A673 (cell line): ENCODE results near the gene RBM3. TPM values are rescaled to one million over a fixed set of nuclear protein-coding genes. Genes with fewer than 3 reads are reported as not detected.

ENCODE experiments used
- BruUV-seq: library from RNA; stranded (reverse); fragments of 400-500 nt; replicated peaks from 2 replicates; lab custom pipeline; 2021; lab: Mats Ljungman, UMichigan
- CTCF ChIA-PET: fragments of 300-600 bp; sonication (Branson Sonifier 250); formaldehyde crosslinking; loops from one replicate; lab custom pipeline; 2022; ENCODE audit warnings: antibody characterized with exemption; lab: Charles Lee
- POLR2A ChIA-PET: fragments of 300-600 bp; sonication (Branson Sonifier 250); formaldehyde crosslinking; loops from one replicate; lab custom pipeline; 2022; ENCODE audit warnings: antibody characterized with exemption; ENCODE audit not compliant: low non-redundant PET; lab: Charles Lee
- DNase-seq: peaks from one replicate; pipeline ENCODE4 v3.0.0-alpha.2; 2015; ENCODE audit warnings: low spot score
- H3K27ac ChIP-seq: fragments of 200-600 bp; sonication (generic); 2 replicates; pipeline ENCODE4 v1.5.1; 2016; ENCODE audit warnings: mixed run types, low read depth, mild to moderate bottlenecking, mixed read lengths, antibody characterized with exemption, low read length; ENCODE audit not compliant: poor library complexity, severe bottlenecking
- H3K27me3 ChIP-seq: fragments of 200-600 bp; sonication (generic); replicated peaks from 2 replicates; pipeline ENCODE4 v1.6.1; 2017; ENCODE audit warnings: mixed run types, low read depth, mild to moderate bottlenecking, mixed read lengths, antibody characterized with exemption, low read length; ENCODE audit not compliant: insufficient read depth, poor library complexity
- H3K36me3 ChIP-seq: fragments of 200-600 bp; sonication (generic); 2 replicates; pipeline ENCODE4 v1.6.1; 2016; ENCODE audit warnings: mixed run types, mild to moderate bottlenecking, mixed read lengths, antibody characterized with exemption, low read length; ENCODE audit not compliant: insufficient read depth, poor library complexity, severe bottlenecking
- H3K4me1 ChIP-seq: fragments of 200-600 bp; sonication (generic); 2 replicates; pipeline ENCODE4 v1.6.1; 2017; ENCODE audit warnings: mixed run types, mild to moderate bottlenecking, mixed read lengths, antibody characterized with exemption, low read length; ENCODE audit not compliant: insufficient read depth, poor library complexity, severe bottlenecking
- H3K4me3 ChIP-seq: fragments of 200-600 bp; sonication (generic); 2 replicates; pipeline ENCODE4 v1.5.1; 2016; ENCODE audit warnings: low read depth, mixed run types, mild to moderate bottlenecking, mixed read lengths, low read length; ENCODE audit not compliant: poor library complexity, severe bottlenecking
- H3K9me3 ChIP-seq: fragments of 200-600 bp; sonication (generic); 2 replicates; pipeline ENCODE4 v1.6.1; 2016; ENCODE audit warnings: mixed run types, low read depth, mild to moderate bottlenecking, mixed read lengths, antibody characterized with exemption, low read length; ENCODE audit not compliant: poor library complexity, severe bottlenecking
- CTCF ChIP-seq: fragments of 300-800, 200-600 bp; sonication (generic); conservative IDR thresholded peaks from 2 replicates; pipeline ENCODE4 v1.5.1; 2017; ENCODE audit warnings: low read depth, mild to moderate bottlenecking, antibody characterized with exemption, low read length, moderate library complexity, mixed read lengths
- EZH2 ChIP-seq: fragments of 200-600 bp; sonication (generic); IDR thresholded peaks from 2 replicates; pipeline ENCODE4 v1.6.1; 2017; ENCODE audit warnings: borderline replicate concordance, low read depth, mild to moderate bottlenecking, mixed read lengths, antibody characterized with exemption, low read length; ENCODE audit not compliant: poor library complexity, severe bottlenecking
- intact Hi-C: fragments of 100-400 bp; cut with micrococcal nuclease; formaldehyde crosslinking; loops from one replicate; pipeline ENCODE4 v1.10.0; 2022; ENCODE audit not compliant: unreplicated experiment
- total RNA-seq: library from RNA; stranded (reverse); gene quantifications from 2 replicates; pipeline ENCODE4 v1.2.3, GENCODE V29; 2021

RBM3 gene
- total RNA-seq, 1 experiment from 2014 or later, result 259 TPM

- CTCF ChIA-PET, result no interaction called here
- TF ChIP-seq CTCF (no peak), EZH2 (no peak)
Measured at GRCh38 chrX:48532161-48532560, 42.1 kb upstream of the RBM3 start.

GRCh38 chrX:48533165-48533564 is 41.1 kb upstream of the RBM3 start:
- Histone ChIP-seq H3K27me3 (no peaks in the 10 kb centered on the region), H3K4me3 (no peak overlapping the region), H3K36me3 (peaks cover 5% of the 10 kb centered on the region), H3K27ac (no peak overlapping the region), H3K9me3 (no peaks in the 10 kb centered on the region), H3K4me1 (no peaks in the 10 kb centered on the region)
- intact Hi-C loops, result no loop called here
- TF ChIP-seq EZH2 (no peak), CTCF (no peak)
- POLR2A ChIA-PET, result no interaction called here
- DNase-seq, result no peak
- CTCF ChIA-PET, result no interaction called here
- BruUV-seq, result no TSS peak

More at GRCh38 chrX:48532161-48532560, 42.1 kb upstream of the RBM3 start:
- DNase-seq, result no peak
- Histone ChIP-seq H3K4me3 (no peak overlapping the region), H3K36me3 (peaks cover 9% of the 10 kb centered on the region), H3K4me1 (no peaks in the 10 kb centered on the region), H3K27ac (no peak overlapping the region), H3K27me3 (no peaks in the 10 kb centered on the region), H3K9me3 (no peaks in the 10 kb centered on the region)
- intact Hi-C loops, result no loop called here
- no TSS peak for BruUV-seq
- POLR2A ChIA-PET, result no interaction called here

- no peaks in the 10 kb centered on the region for H3K27me3 ChIP-seq
- TF ChIP-seq CTCF (no peak), EZH2 (no peak)
- H3K4me3 ChIP-seq, result no peak overlapping the region
- no peak for DNase-seq
- no peaks in the 10 kb centered on the region for H3K4me1 ChIP-seq
- ChIA-PET CTCF (interaction anchor here (0.6 to 0.7 kb wide), 4 partner anchors 143 to 254 kb away, joined by 5 to 6 read pairs (median 6); no protein-coding TSS in a partner anchor), POLR2A (no interaction called here)
- no TSS peak for BruUV-seq
- H3K36me3 ChIP-seq, result no peaks in the 10 kb centered on the region
- intact Hi-C loops, result no loop called here
- H3K27ac ChIP-seq, result no peak overlapping the region
- no peaks in the 10 kb centered on the region for H3K9me3 ChIP-seq
Measured at GRCh38 chrX:48538641-48539344, 35.5 kb upstream of the RBM3 start.
